Thyroid gland (tissue), 4 donors: Measurements from ENCODE around the gene SLCO2A1. TPM values are rescaled to one million over a fixed set of nuclear protein-coding genes. Genes with fewer than 3 reads are reported as not detected.

Experiments
- DNase-seq, 2 donors: peaks; one replicate each; pipeline ENCODE4 v3.0.0-alpha.2; 2019
- H3K27ac ChIP-seq, 3 donors: fragments of 200-600 bp; sonication (generic); 1 replicate in 2 of 3; 2 replicates in 1 of 3; pipeline ENCODE4 v1.5.1; 2016 to 2019; ENCODE audit warnings: mild to moderate bottlenecking in 1 of 3, moderate library complexity in 1 of 3
- H3K27me3 ChIP-seq: fragments of 200-600 bp; sonication (generic); one replicate; pipeline ENCODE4 v1.5.1; 2019
- H3K36me3 ChIP-seq, 2 donors: fragments of 200-600 bp; sonication (generic); one replicate each; pipeline ENCODE4 v1.5.1; 2016 to 2019
- H3K4me1 ChIP-seq, 2 donors: fragments of 200-600 bp; sonication (generic); one replicate each; pipeline ENCODE4 v1.5.1; 2017 to 2019
- H3K4me3 ChIP-seq, 3 donors: fragments of 200-600 bp; sonication (generic); replicated peaks in 1 of 3; 1 replicate in 2 of 3; 2 replicates in 1 of 3; pipeline ENCODE4 v1.5.1; 2016; ENCODE audit warnings: mild to moderate bottlenecking in 1 of 3
- H3K9me3 ChIP-seq: fragments of 200-600 bp; sonication (generic); one replicate; pipeline ENCODE4 v1.5.1; 2017
- POLR2A ChIP-seq, 2 donors: fragments of 450-650 bp; IDR thresholded peaks; one replicate each; pipeline ENCODE4 v1.6.1; 2017; ENCODE audit warnings: antibody characterized with exemption in 2 of 2, mild to moderate bottlenecking in 2 of 2, moderate library complexity in 1 of 2
- WGBS, 2 donors: methylation state at CpG; one replicate each; pipeline ENCODE4 v1.1.5; 2017; 5-methylcytosine and 5-hydroxymethylcytosine counted together
- intact Hi-C: fragments of 100-400 bp; cut with DNase I; formaldehyde crosslinking; loops from one replicate; pipeline ENCODE4 v1.15.1; 2023
- total RNA-seq, 4 donors: library from RNA; depleted of rRNA; stranded (reverse); fragments of >200 nt; gene quantifications; one replicate each; pipeline ENCODE4 v1.2.3, GENCODE V29; 2016
- TF ChIP-seq, protein P1 (sequence below), 6 experiments: fragments of 200-600 bp in 3 of 6; fragments of 450-650 bp in 3 of 6; sonication (generic) in 3 of 6; IDR thresholded peaks; one replicate each; pipeline ENCODE4 v1.5.1; 2016 to 2019; ENCODE audit warnings: antibody characterized with exemption in 6 of 6, mild to moderate bottlenecking in 2 of 6, inconsistent platforms in 1 of 6, moderate library complexity in 1 of 6

SLCO2A1 gene
- total RNA-seq, 4 donors from 2014 or later: 26.0 to 76.6 (median 41.0) TPM

GRCh38 chr3:133992951-133993620 is 36.6 kb downstream of the SLCO2A1 start:
- Histone ChIP-seq H3K27me3 (no peaks in the 10 kb centered on the region), H3K4me1 (no peaks in the 10 kb centered on the region), H3K9me3 (no peaks in the 10 kb centered on the region), H3K27ac (no peak overlapping the region), H3K36me3 (no peaks in the 10 kb centered on the region), H3K4me3 (no peak overlapping the region)
- no peak for DNase-seq
- TF ChIP-seq POLR2A (IDR thresholded peaks at IDR 0.05): no peak
- TF ChIP-seq, protein P1, sequence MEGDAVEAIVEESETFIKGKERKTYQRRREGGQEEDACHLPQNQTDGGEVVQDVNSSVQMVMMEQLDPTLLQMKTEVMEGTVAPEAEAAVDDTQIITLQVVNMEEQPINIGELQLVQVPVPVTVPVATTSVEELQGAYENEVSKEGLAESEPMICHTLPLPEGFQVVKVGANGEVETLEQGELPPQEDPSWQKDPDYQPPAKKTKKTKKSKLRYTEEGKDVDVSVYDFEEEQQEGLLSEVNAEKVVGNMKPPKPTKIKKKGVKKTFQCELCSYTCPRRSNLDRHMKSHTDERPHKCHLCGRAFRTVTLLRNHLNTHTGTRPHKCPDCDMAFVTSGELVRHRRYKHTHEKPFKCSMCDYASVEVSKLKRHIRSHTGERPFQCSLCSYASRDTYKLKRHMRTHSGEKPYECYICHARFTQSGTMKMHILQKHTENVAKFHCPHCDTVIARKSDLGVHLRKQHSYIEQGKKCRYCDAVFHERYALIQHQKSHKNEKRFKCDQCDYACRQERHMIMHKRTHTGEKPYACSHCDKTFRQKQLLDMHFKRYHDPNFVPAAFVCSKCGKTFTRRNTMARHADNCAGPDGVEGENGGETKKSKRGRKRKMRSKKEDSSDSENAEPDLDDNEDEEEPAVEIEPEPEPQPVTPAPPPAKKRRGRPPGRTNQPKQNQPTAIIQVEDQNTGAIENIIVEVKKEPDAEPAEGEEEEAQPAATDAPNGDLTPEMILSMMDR (IDR thresholded peaks at IDR 0.05): no peak
- 74 to 87% methylated on average over 10 of the region's 10 CpGs for WGBS, 2 donors
- intact Hi-C loops: no loop called here

DNA sequence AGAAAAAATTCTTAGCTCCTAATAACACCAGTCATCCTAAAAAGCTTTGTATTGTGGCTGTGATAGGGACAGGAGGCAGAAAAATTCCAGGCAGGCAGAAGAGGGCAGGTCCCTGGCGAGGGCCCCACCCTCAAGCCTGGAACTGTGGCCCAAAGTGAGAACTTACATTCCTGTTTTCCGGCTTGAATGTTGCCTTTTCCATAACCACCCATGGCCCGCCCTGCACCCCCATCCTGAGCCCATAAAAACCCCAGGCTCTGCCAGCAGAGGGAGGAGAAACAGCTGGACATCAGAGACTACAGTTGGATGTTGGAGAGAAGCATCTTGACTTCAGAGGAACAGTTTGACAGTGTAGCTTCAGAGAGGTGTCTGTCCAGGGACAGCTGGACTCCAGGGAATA is 37.3 kb downstream of the SLCO2A1 start:
- Histone ChIP-seq H3K27ac (peak overlapping the region in 1 of 3 donors; percentile 58), H3K36me3 (no peaks in the 10 kb centered on the region), H3K9me3 (no peaks in the 10 kb centered on the region), H3K4me3 (no peak overlapping the region), H3K4me1 (peaks cover 0 to 4% of the 10 kb centered on the region in 2 donors), H3K27me3 (no peaks in the 10 kb centered on the region)
- no peak for DNase-seq
- no peak for TF ChIP-seq POLR2A (IDR thresholded peaks at IDR 0.05)
- TF ChIP-seq, protein P1 (IDR thresholded peaks at IDR 0.05): no peak
- WGBS, 2 donors: 77 to 83% methylated on average over 3 of the region's 3 CpGs
- intact Hi-C loops: no loop called here

- peak overlapping the region in 1 of 3 donors; percentile 58 for H3K27ac ChIP-seq
- H3K4me3 ChIP-seq: no peak overlapping the region
- no peaks in the 10 kb centered on the region for H3K9me3 ChIP-seq
- no peaks in the 10 kb centered on the region for H3K27me3 ChIP-seq
- DNase-seq: no peak
- H3K36me3 ChIP-seq: no peaks in the 10 kb centered on the region
- intact Hi-C loops: no loop called here
- H3K4me1 ChIP-seq: peaks cover 0 to 5% of the 10 kb centered on the region in 2 donors
- 82 to 88% methylated on average over 2 of the region's 2 CpGs for WGBS, 2 donors
- TF ChIP-seq, protein P1 (IDR thresholded peaks at IDR 0.05): no peak
- TF ChIP-seq POLR2A (IDR thresholded peaks at IDR 0.05): no peak
Observed at GRCh38 chr3:133991637-133992036, 38.1 kb downstream of the SLCO2A1 start.

GRCh38 chr3:133991209-133991608 is 38.5 kb downstream of the SLCO2A1 start:
- TF ChIP-seq, protein P1 (IDR thresholded peaks at IDR 0.05): no peak
- TF ChIP-seq POLR2A (IDR thresholded peaks at IDR 0.05): no peak
- intact Hi-C loops: no loop called here
- Histone ChIP-seq H3K9me3 (no peaks in the 10 kb centered on the region), H3K27ac (peak overlapping the region in 1 of 3 donors; percentile 58), H3K36me3 (no peaks in the 10 kb centered on the region), H3K4me1 (peaks cover 0 to 9% of the 10 kb centered on the region in 2 donors), H3K4me3 (no peak overlapping the region), H3K27me3 (no peaks in the 10 kb centered on the region)
- WGBS, 2 donors: 53 to 73% methylated on average over 3 of the region's 3 CpGs
- DNase-seq: no peak

GRCh38 chr3:133989936-133990702 is 39.6 kb downstream of the SLCO2A1 start:
- Histone ChIP-seq H3K4me1 (peaks cover 0 to 10% of the 10 kb centered on the region in 2 donors), H3K27me3 (no peaks in the 10 kb centered on the region), H3K9me3 (no peaks in the 10 kb centered on the region), H3K36me3 (no peaks in the 10 kb centered on the region), H3K27ac (peak overlapping the region in 1 of 3 donors; percentile 43), H3K4me3 (no peak overlapping the region)
- intact Hi-C loops: no loop called here
- WGBS, 2 donors: 85 to 86% methylated on average over 14 of the region's 14 CpGs
- no peak for DNase-seq
- TF ChIP-seq, protein P1 (IDR thresholded peaks at IDR 0.05): no peak
- TF ChIP-seq POLR2A (IDR thresholded peaks at IDR 0.05): no peak
